Endothelial cell of umbilical vein (primary cell): ENCODE data around the gene SPTBN5.

Source experiments
- EZH2 ChIP-seq: IDR thresholded peaks from 2 replicates; pipeline ENCODE4 v1.6.1; 2012; ENCODE audit warnings: borderline replicate concordance, low read depth, mild to moderate bottlenecking, moderate library complexity, low read length, inconsistent platforms; ENCODE audit not compliant: severe bottlenecking
- POLR2A ChIP-seq: IDR thresholded peaks from 2 replicates; pipeline ENCODE4 v1.6.1; 2012; ENCODE audit warnings: low read depth, mild to moderate bottlenecking, control low read depth, low read length
- TF ChIP-seq, protein P1 (sequence below), 2 donors: IDR thresholded peaks; 1 replicate in 1 of 2; 2 replicates in 1 of 2; pipeline ENCODE4 v1.5.1; 2011; ENCODE audit warnings: low read length in 2 of 2, mild to moderate bottlenecking in 2 of 2, moderate library complexity in 2 of 2, control low read depth in 1 of 2, inconsistent platforms in 1 of 2, low read depth in 1 of 2; ENCODE audit not compliant: insufficient read depth in 1 of 2; ENCODE audit errors: extremely low read depth in 1 of 2

DNA sequence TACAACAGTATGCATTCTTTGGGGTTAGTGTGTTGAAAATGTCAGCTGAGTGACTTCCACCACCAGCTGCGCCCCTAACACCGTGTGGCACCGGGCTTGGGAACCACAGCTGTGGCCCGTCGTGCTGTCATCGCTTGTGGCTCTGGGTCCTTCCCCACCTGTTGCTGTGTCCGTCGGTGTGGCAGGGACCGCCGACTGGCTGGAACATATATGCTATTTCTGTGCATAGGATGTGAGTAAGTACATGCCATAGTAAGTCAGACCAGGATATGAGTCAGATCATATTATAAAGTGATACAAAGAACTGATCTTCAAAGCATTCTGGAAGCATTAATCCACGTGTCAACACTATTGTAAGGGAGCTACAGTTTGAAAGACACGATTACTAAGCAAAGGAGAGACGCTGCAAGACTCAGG lies 46.6 kb upstream of the SPTBN5 start:
- TF ChIP-seq, protein P1, sequence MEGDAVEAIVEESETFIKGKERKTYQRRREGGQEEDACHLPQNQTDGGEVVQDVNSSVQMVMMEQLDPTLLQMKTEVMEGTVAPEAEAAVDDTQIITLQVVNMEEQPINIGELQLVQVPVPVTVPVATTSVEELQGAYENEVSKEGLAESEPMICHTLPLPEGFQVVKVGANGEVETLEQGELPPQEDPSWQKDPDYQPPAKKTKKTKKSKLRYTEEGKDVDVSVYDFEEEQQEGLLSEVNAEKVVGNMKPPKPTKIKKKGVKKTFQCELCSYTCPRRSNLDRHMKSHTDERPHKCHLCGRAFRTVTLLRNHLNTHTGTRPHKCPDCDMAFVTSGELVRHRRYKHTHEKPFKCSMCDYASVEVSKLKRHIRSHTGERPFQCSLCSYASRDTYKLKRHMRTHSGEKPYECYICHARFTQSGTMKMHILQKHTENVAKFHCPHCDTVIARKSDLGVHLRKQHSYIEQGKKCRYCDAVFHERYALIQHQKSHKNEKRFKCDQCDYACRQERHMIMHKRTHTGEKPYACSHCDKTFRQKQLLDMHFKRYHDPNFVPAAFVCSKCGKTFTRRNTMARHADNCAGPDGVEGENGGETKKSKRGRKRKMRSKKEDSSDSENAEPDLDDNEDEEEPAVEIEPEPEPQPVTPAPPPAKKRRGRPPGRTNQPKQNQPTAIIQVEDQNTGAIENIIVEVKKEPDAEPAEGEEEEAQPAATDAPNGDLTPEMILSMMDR (IDR thresholded peaks at IDR 0.05; ENCODE audit: extremely low read depth in 1 of 2, insufficient read depth in 1 of 2, low read depth in 1 of 2, low read length in 2 of 2) = no peak
- no peak for TF ChIP-seq POLR2A
- no peak for TF ChIP-seq EZH2
